Measurements from ENCODE around the gene SLC19A1.

SLC19A1 gene

DNA sequence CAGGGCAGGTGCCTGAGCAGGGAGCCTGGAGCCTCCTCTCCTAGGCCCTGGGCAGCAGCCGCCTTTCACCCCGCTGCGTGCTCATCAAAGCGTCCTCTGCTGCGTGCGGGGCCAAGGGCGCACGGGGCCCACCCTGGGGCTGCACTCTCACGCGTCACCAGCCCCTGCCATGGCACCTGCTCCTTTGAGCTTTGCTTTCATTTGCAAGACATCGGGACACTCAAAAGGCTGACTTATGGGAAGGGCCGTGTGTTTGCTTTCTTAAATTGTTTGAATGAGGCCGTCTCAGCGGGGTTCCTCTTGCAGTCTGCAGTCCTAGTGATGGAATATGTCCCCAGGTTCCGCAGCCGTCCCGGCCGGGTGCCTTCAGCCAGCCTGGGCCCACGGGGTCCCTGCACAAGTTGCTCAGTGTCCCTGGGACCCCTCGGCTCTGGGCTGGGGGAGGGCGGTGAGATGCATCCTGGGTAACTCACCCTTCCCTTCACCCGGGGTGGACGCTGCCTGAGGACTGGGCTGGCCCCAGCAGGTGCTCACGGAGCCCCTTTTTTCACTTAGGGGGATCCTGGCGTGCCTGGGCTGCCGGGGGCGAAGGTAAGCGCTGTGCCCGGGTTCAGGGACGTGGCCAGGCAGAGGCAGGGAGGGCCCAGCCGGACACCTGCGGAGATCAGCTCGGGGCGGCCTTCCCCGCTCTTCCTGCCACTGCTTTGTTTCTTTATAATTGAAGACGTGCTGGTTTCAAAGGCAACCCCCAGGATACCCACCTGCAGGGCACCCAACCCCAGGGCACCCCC, 53.1 kb downstream of the SLC19A1 start:
- no peak for DNase-seq

DNA sequence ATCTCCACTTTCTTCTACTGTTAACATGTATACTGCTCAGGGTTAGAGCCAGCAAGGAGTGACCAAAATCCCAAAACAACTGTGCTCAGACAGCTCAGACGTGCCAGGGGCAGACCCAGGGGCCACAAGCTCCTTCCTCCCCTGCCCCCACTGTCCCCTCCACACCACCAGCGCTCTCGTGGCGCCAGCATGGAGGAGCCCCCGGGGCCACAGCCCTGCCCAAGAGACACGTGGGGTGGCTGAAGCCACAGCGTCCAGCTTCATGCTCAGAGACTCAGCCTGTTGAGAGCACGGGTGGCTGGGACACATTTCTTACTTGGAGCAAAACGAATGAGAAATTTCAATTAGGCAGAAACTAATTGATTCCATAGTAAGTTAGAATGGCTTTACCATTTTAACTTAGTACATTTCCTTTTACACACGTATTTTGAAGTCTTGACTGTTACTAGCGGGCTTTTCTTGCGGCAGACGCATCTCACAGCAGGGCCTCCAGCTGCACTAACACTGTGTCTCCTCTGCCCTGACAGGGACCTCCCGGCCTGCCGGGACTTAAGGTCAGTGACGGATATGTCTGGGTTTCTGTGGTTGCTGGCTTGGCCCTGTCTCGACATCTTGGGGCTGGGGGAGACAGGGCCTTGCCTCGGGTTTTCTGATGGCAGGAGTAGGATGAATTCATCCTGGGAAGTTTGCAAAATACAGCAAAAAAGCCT, 54.2 kb downstream of the SLC19A1 start:
- DNase-seq: no peak

DNA sequence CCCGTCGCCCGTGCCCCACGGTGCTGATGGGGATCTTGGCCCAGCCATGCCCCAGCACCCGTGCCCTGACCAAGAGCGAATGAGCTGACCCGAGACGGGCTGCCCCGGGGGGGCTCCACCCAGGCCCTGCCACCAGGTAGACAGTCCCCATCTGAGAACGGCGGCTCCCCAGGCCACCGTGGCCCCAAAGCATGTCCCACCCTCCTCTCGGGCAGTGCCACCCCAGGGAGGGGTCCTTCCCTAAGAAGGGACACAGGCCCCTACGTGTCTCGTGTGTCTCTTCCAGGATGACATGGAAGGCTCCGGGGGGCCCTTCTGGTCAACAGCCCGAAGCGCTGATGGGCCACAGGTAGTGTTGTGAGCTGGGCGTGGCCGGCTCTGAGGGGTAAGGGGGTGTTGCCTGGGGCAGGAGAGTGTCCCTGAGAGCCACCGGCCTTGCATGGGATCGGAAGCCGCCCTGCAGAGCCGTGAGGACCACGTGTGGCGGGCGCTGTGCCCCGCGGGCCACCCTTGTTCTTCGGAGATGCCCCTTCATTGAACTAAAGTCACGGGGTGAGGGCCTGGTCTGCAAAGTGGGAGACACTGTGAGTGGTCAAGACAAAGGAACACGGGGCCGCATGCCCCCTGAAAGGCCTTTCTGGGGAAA, 55.0 kb downstream of the SLC19A1 start:
- no peak for DNase-seq

DNA sequence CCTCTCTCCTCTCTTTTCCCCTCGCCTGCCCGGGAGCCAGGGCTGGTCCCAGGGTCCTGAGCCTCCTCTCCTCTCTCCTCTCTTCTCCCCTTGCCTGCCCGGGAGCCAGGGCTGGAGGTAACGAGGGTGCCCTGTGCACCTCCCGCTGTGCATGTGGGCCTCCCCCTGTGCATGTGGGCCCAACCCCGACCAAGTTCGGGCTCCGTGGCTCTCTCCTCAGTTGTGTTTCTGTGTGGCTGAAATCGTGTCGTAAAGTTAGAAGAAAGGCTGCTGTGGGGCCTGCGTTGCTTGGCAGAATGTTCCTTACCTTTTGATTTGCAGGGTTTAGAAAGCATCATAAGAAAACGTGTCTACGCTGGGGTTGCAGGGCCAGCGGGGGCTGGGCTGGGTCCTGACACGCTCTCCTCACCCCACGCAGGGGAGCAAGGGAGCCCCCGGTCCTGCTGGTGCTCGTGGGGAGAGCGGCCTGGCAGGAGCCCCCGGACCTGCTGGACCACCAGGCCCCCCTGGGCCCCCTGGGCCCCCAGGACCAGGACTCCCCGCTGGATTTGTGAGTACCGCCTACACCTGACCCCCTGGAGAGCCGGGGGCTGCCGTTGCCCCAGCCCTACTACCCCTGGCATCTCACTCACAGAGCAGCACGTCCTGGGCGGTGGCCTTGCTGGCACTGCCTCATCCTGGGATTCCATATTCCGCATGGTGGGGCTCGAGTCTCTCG, 55.6 kb downstream of the SLC19A1 start:
- DNase-seq: no peak

DNA sequence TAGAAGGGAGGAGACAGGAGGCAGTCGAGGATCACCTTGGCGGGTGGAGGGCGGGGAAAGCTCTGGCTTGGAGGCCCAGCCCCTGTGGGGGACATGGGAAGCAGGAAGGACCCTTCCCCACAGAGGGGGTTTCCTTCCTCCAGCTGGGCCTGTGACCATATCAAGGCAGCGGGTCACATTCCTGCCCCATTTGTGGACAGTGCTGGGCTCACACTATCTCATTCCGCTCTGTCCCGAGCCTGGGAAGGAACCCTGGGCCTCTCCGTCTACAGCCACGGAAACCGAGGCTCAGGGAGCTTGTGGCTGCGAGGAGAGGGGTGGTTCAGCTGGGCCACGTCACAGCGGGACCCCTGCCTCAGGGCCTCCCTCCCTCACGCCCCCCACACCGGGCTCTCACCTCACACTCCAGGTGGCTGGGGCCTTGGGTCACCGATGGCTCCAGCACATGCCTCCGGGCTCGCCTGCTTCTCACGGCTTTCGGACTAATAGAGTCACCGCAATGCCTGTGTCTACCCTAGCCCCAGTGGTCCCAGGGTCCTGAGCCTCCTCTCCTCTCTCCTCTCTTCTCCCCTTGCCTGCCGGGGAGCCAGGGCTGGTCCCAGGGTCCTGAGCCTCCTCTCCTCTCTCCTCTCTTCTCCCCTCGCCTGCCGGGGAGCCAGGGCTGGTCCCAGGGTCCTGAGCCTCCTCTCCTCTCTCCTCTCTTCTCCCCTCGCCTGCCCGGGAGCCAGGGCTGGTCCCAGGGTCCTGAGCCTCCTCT, 56.4 kb downstream of the SLC19A1 start:
- no peak for DNase-seq

DNA sequence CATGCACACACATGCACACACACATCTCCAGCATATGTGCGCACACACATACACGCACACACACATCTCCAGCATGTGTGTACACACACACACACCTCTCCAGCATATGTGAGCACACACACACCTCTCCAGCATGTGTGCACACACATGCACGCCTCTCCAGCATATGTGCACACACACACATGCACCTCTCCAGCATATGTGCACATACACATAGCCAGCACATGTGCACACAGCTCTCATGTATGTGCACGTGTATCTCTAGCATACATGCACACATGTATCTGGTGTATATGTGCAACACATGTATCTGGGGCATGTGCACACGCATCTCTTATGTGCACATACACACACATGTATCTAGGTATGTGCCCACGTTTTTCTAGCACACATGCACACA, 57.9 kb downstream of the SLC19A1 start:
- no peak for DNase-seq

DNA sequence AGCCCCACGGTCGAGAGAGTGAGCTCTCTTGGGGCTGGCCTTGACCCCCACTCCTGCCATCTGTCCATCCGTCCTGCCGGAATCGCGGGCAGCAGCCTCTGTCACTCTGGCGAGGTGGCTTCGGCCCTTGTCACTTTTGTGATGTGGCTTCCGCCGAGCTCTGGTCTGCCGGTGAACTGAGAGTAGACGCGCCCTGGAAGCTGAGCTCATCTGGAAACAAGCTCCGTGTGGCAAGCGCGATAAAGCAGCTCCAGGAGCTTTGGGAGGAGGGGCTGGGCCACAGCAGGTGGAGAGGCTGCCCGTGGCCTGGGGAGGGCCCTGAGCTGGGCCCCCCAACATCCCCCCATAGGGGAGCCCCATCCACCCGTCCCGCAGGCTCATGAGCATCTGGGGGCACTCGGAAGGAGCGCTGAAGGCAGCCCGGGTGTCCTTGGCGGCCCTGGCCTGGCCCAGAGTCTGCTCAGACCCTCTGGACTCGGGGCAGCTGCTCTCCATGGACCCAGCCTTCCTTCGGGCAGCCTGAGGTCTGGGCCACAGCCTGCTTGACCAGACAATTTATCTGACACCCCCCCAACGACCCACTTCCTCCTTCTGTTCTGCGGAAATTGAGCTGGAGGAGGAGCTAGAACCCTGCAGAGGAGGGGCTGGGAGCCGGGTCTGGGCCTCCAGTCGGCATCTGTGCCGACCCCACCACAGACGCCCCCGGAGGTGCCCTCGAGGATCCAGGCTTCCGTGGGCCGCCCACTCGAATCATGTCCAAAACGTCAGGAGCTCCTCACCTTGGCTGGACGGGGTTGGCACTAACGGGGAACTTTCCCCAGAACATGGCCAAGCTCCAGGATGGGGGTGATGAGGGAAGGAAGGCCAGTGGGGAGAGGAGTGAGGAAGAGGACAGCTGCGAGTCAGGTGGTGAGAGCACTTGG, 59.1 kb downstream of the SLC19A1 start:
- no peak for DNase-seq

DNA sequence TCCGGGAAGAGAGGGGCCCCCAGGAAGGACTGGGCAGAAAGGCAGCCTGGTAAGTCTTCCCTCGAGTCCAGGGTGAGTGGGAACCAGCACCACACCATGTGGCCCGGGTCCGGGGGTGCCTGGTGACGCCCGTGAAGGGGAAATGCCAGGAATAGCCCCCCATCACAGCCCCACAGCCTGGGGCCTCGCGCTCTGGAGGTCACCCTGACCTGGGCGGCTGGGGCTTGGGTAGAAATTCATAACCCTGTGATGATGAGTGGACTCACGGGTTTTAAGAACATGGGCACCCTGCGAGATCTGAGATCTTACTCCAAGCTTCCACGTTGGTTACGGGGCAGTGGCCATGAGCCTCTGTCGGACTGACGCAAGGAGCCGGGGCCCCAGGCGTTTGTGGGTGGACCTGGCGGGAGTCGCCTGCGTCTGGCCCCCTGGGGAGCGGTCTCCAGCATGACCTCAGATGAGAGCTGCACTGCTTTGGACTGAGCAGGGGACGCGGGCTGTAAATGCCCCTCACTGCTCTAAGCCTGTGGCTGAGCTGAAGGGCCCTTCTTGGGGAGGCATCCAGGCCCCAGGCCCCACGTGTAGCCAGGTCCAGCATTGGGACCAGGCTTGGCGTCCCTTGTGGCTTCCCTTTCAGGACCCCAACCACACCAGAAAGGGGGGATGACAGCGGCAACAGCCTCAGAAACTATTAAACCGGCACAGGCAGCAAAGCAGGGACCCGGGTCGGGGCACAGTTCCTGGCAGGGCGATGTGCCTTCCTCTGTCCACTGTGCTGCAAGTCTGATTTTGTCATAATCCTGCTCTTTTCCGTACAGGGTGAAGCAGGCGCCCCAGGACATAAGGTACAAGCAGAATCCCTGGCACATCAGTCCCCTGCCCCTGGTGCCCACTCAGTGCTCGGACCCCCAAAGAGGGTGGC, 60.0 kb downstream of the SLC19A1 start:
- DNase-seq: no peak

DNA sequence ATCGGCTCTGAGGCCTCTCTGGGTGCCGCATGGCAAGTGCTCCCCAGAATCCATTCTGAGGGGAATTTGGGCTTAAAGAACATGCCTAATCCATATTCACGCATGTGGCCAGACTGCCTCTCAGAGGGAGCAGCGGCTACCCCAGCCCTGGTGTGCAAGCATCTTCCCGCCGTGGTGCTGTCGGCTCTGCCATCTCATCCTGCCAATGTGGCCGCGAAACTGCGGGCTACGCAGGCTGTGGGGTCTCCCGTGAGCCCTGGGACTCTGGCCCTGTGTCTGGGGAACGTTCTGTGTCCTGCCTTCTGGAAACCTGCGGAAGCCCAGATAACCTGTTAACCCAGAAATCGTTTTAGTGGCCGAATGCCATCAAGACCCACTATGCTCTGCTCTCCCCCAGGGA, 60.7 kb downstream of the SLC19A1 start:
- no peak for DNase-seq

DNA sequence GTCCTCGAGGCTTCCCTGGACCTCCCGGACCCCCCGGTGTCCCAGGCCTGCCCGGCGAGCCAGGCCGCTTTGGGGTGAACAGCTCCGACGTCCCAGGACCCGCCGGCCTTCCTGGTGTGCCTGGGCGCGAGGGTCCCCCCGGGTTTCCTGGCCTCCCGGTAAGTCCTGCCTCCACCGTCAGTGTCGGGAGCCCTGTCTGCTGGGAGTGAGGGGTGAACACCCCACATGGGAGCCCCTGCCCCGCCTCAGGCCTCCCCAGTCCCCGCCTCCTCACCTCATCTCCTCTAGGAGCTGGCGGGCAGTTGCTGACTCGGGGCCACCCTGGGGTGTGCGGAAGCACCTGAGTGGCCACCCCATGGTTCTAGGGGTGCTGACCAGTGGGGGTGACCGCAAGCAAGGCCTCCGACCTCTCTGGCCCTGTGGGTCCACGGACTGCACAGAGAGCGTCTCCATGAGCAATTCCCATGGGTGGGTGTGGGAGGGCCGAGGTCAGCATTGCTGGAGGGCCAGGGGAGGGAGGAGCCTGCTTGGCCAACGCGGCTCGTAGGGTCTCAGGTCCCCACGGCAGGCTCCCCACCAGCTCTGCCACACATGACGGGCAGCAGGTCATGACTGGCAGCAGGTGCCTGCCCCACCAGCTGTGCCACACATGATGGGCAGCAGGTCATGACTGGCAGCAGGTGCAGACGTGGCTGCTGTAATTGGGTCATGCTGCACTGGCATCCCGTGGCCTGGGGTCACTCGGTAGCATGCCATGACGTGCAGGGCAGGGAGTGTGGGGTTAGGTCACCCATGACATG, 61.3 kb downstream of the SLC19A1 start:
- DNase-seq: no peak

DNA sequence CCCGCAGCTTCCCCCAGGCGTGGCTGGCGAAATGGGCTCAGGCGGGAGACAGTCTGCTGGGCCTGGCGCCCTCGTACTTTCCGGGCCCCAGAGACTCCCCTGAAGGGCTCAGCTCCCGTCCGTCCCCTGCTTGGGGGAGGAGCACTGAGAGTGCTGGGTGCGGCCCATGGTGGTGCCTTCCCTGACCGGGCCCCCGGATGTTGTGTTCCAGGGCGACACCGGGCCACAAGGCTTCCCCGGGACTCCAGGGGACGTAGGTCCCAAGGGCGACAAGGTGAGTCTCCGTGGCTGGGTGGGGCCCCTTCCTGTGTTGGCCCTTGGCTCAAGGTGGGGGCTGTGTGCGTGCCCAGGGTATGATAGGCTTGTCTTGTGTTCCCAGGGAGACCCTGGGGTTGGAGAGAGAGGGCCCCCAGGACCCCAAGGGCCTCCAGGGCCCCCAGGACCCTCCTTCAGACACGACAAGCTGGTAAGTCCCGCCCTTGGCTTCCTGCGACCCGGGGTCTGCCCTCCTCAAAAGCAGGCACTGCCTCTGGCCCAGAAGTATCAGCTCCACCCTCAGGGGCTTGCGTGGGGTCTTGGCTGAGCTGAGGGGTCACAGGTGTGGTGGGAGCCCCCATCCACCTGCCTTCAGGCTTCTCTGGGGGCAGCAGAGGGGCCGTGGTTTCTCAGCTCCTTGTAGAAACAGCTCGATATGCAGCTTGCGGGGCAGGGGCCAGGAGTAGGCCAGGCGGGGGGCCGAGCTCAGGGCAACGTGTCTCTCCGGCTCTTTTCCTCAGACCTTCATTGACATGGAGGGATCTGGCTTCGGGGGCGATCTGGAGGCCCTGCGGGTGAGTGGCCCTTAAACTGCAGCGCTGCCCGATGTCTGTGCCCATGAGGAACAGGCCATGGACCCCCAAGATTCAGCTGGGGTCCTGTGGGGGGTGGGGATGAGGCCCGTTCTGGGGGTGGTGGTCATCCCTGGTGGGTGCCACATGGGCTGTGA, 62.3 kb downstream of the SLC19A1 start:
- no peak for DNase-seq

DNA sequence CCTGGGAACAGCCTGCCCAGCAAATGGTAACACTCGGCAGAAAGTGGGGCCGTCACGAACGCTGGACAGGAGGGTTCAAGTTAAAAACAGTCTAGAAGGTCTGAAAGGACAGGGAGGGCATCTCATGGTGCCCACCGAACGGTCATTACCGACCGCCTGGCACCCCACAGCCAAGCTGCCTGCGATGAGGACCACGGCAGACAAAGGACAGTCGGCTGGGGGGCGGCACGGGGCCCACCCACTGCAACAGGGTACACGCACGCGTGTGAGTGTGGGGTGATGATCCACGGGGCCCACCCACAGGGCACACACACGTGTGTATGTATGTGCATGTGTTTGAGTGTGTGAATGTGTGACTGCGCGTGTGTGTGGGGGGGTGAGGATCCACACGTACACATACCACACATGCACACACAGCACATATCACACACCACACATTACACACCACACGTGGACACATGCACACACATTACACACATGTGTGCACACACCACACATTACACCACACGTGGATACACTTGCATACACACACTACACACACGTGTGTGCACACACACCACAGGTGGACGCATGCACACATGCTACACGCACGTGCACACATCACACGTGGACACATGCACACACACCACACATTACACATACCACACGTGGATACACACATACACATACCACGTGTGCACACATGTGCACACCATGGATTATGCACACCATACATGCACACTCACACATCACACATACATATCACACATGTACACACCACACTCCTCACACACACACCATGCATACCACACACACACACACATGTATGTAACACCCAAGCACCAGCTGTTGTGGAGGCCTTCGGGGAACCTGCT, 63.2 kb downstream of the SLC19A1 start:
- no peak for DNase-seq

DNA sequence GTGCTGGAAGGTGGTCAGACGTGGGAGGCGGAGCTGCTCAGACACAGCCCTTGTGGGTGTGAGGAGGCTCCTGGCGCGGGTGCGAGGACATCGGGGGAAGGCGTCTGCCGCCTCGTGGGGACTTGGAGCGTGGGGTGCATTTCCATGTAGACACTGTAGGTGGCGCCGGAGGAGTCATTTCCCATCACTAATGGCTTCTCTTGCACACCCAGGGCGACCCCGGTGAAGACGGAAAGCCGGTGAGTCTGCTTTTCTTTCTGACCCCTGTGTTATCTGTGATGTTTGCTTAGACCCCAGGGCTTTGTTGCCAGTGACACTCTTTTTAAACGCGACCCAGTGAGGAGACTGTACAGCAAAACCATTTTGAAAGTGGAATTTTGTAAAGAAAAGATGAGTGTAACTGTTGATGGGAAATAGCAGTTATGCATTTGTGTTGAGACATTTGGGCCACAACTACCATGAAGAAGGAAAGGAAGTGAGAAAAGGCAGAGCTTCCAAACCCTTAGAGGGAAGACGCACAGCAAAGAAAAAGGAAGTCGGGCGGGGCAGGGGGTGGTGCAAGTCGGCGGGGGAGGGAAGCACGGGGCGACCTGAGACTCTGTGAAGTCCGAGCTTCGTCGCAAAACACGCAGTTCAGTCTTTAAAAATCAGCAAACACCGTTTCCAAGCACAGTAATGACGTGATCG, 64.0 kb downstream of the SLC19A1 start:
- peak; percentile 85 for DNase-seq

DNA sequence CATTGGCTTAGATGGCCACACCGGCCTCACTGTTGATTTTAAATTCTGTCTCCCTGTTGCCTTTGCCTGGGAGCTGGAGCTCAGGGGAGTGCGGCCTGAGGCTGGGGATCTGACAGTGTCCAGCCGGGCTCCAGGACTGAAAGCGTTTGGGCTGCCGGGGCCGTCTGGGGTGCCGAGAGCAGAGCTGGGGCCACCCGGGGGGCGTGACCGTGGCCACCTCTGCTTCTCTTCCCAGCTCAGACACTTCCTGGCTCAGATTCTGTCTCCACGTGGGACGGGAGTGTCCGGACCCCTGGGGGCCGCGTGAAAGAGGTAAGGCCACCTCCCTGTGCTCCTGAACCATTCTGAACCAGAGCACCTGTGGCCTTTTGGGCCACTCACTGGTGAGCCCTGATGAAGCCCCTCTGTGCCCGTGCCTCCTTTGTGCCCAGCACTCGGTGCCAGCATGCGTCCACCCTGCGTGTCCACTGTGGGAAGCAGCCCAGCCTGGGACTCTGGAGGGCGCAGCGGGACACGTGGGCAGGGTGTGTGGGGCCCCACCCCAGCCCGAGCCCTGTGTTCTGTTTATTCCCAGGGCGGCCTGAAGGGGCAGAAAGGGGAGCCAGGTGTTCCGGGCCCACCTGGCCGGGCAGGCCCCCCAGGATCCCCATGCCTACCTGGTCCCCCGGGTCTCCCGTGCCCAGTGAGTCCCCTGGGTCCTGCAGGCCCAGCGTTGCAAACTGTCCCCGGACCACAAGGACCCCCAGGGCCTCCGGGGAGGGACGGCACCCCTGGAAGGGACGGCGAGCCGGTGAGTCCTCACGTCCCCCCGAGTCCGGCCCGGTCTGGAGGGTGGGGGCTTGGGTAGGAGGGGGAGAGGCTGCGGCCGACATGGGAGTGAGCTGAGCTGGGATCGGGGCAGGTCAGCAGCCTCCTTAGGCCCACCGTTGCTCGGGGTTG, 64.8 kb downstream of the SLC19A1 start:
- DNase-seq: no peak

DNA sequence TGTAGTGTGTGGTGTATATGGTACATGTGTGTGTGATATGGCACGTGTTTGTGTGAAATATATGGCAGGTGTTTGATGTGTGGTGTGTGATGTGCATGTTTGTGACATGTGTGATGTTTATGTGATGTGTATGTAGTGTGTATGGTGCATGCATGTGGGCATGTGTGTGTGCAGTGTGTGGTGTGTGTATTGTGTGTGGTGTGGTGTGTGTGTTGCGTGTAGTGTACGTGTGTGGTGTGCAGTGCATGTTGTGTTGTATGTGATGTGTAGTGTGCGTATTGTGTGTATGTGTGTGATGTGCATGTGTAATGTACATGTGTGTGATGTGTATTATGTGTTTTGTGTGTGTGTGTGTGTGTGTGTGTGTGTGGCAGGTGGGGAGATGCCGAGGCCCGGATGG, 65.7 kb downstream of the SLC19A1 start:
- DNase-seq: no peak
